H9 (cell line): ENCODE results near the gene MLLT3. TPM values are rescaled to one million over a fixed set of nuclear protein-coding genes. Genes with fewer than 3 reads are reported as not detected.

Experiments
- DNase-seq: peaks from one replicate; pipeline ENCODE4 v3.0.0-alpha.2; 2017
- H2AFZ ChIP-seq: one replicate; pipeline ENCODE4 v1.6.1; 2013; ENCODE audit warnings: mild to moderate bottlenecking, low read length, control low read depth, moderate library complexity
- H2AK5ac ChIP-seq: 2 replicates; pipeline ENCODE4 v1.6.1; 2013; ENCODE audit warnings: low read length, control low read depth, mixed read lengths; ENCODE audit not compliant: insufficient read length
- H2BK120ac ChIP-seq: one replicate; pipeline ENCODE4 v1.6.1; 2013; ENCODE audit warnings: low read depth, mild to moderate bottlenecking, low read length, control low read depth, inconsistent platforms; ENCODE audit not compliant: poor library complexity, severe bottlenecking
- H2BK12ac ChIP-seq: 2 replicates; pipeline ENCODE4 v1.6.1; 2013; ENCODE audit warnings: low read length, control low read depth, mixed read lengths, low read depth; ENCODE audit not compliant: insufficient read length
- H2BK15ac ChIP-seq: 2 replicates; pipeline ENCODE4 v1.6.1; 2013; ENCODE audit warnings: low read depth, low read length, control low read depth
- H2BK20ac ChIP-seq: one replicate; pipeline ENCODE4 v1.6.1; 2013; ENCODE audit warnings: low read depth, mild to moderate bottlenecking, low read length, control low read depth, inconsistent platforms; ENCODE audit not compliant: poor library complexity, severe bottlenecking
- H2BK5ac ChIP-seq: 2 replicates; pipeline ENCODE4 v1.6.1; 2013; ENCODE audit warnings: low read length, control low read depth, mixed read lengths; ENCODE audit not compliant: insufficient read length
- H3K14ac ChIP-seq: 2 replicates; pipeline ENCODE4 v1.6.1; 2013; ENCODE audit warnings: low read length, control low read depth; ENCODE audit not compliant: insufficient read depth
- H3K18ac ChIP-seq: 2 replicates; pipeline ENCODE4 v1.6.1; 2013; ENCODE audit warnings: low read depth, mild to moderate bottlenecking, mixed read lengths, low read length, control low read depth; ENCODE audit not compliant: insufficient read length
- H3K23ac ChIP-seq: 2 replicates; pipeline ENCODE4 v1.6.1; 2013; ENCODE audit warnings: low read length, control low read depth, mixed read lengths, low read depth; ENCODE audit not compliant: insufficient read length
- H3K23me2 ChIP-seq: 2 replicates; pipeline ENCODE4 v1.6.1; 2013; ENCODE audit warnings: low read depth, mild to moderate bottlenecking, mixed read lengths, low read length, control low read depth; ENCODE audit not compliant: insufficient read length, poor library complexity, severe bottlenecking
- H3K27ac ChIP-seq: 2 replicates; pipeline ENCODE4 v1.5.1; 2013; ENCODE audit warnings: low read length, control low read depth, mixed read lengths, low read depth; ENCODE audit not compliant: insufficient read length
- H3K27me3 ChIP-seq: 2 replicates; pipeline ENCODE4 v1.6.1; 2013; ENCODE audit warnings: low read length, control low read depth, inconsistent platforms; ENCODE audit not compliant: insufficient read depth
- H3K4ac ChIP-seq: 2 replicates; pipeline ENCODE4 v1.6.1; 2013; ENCODE audit warnings: low read depth, mild to moderate bottlenecking, control low read depth, inconsistent platforms, low read length, moderate library complexity
- H3K4me1 ChIP-seq: 2 replicates; pipeline ENCODE4 v1.6.1; 2013; ENCODE audit warnings: low read length, control low read depth, inconsistent platforms; ENCODE audit not compliant: insufficient read depth
- H3K4me2 ChIP-seq: 2 replicates; pipeline ENCODE4 v1.6.1; 2013; ENCODE audit warnings: low read length, control low read depth, mixed read lengths; ENCODE audit not compliant: insufficient read length, insufficient read depth
- H3K56ac ChIP-seq: 2 replicates; pipeline ENCODE4 v1.6.1; 2013; ENCODE audit warnings: low read depth, mild to moderate bottlenecking, mixed read lengths, low read length, control low read depth; ENCODE audit not compliant: insufficient read length
- H3K79me1 ChIP-seq: 2 replicates; pipeline ENCODE4 v1.6.1; 2013; ENCODE audit warnings: low read depth, mild to moderate bottlenecking, moderate library complexity, low read length, control low read depth, inconsistent platforms; ENCODE audit not compliant: insufficient read depth, poor library complexity, severe bottlenecking
- H3K79me2 ChIP-seq: 2 replicates; pipeline ENCODE4 v1.6.1; 2013; ENCODE audit warnings: low read length, control low read depth, inconsistent platforms; ENCODE audit not compliant: insufficient read depth
- H3K9ac ChIP-seq: 2 replicates; pipeline ENCODE4 v1.6.1; 2013; ENCODE audit warnings: low read length, control low read depth, mixed read lengths; ENCODE audit not compliant: insufficient read length; ENCODE audit errors: extremely low read depth
- H3K9me3 ChIP-seq: one replicate; pipeline ENCODE4 v1.6.1; 2013; ENCODE audit warnings: low read depth, low read length, inconsistent platforms; ENCODE audit not compliant: control insufficient read depth
- H3T11ph ChIP-seq: one replicate; pipeline ENCODE4 v1.6.1; 2013; ENCODE audit warnings: mild to moderate bottlenecking, low read length, control low read depth, inconsistent platforms
- H4K20me1 ChIP-seq: one replicate; pipeline ENCODE4 v1.6.1; 2013; ENCODE audit not compliant: control insufficient read depth, insufficient read length, insufficient read depth
- H4K5ac ChIP-seq: 2 replicates; pipeline ENCODE4 v1.6.1; 2013; ENCODE audit warnings: low read depth, mild to moderate bottlenecking, mixed read lengths, low read length, control low read depth; ENCODE audit not compliant: insufficient read length
- H4K8ac ChIP-seq: replicated peaks from 2 replicates; pipeline ENCODE4 v1.6.1; 2013; ENCODE audit warnings: low read length, control low read depth, mixed read lengths, low read depth; ENCODE audit not compliant: insufficient read length
- H4K91ac ChIP-seq: 2 replicates; pipeline ENCODE4 v1.6.1; 2013; ENCODE audit warnings: low read depth, mild to moderate bottlenecking, moderate library complexity, mixed read lengths, low read length, control low read depth; ENCODE audit not compliant: insufficient read length
- H3K27ac Mint-ChIP-seq, 3 experiments: 2 replicates in 2 of 3; 3 replicates in 1 of 3; pipeline ENCODE4 v1.8.0; 2020 to 2021; ENCODE audit warnings: mixed read lengths in 3 of 3, mild to moderate bottlenecking in 1 of 3, moderate library complexity in 1 of 3
- H3K27me3 Mint-ChIP-seq: 2 replicates; pipeline ENCODE4 v1.8.0; 2021; ENCODE audit warnings: low read depth, mild to moderate bottlenecking, moderate library complexity, mixed read lengths
- H3K36me3 Mint-ChIP-seq, 3 experiments: 2 replicates in 2 of 3; 3 replicates in 1 of 3; pipeline ENCODE4 v1.8.0; 2020 to 2021; ENCODE audit warnings: low read depth in 3 of 3, mixed read lengths in 3 of 3; ENCODE audit not compliant: insufficient read depth in 1 of 3
- H3K4me1 Mint-ChIP-seq, 2 experiments: 2 replicates each; pipeline ENCODE4 v1.8.0; 2020; ENCODE audit warnings: mixed read lengths in 2 of 2
- H3K4me3 Mint-ChIP-seq, 2 experiments: 2 replicates in 1 of 2; 3 replicates in 1 of 2; pipeline ENCODE4 v1.8.0; 2020 to 2021; ENCODE audit warnings: mild to moderate bottlenecking in 2 of 2, mixed read lengths in 2 of 2, moderate library complexity in 1 of 2
- H3K9me3 Mint-ChIP-seq, 2 experiments: 2 replicates in 1 of 2; 3 replicates in 1 of 2; pipeline ENCODE4 v1.8.0; 2020; ENCODE audit warnings: mild to moderate bottlenecking in 2 of 2, mixed read lengths in 2 of 2, moderate library complexity in 1 of 2
- CTCF ChIP-seq: fragments of 200-600 bp; sonication (generic); conservative IDR thresholded peaks from 3 replicates; pipeline ENCODE4 v1.8.0; 2021; ENCODE audit warnings: antibody characterized with exemption, mild to moderate bottlenecking
- WGBS: extraction: QIAGEN DNeasy Blood & Tissue Kit; methylation state at CpG from one replicate; pipeline ENCODE4 v1.1.7; 2013; ENCODE audit warnings: missing lambda C conversion rate, low lambda C conversion rate, mixed read lengths; ENCODE audit not compliant: insufficient read length; ENCODE audit errors: extremely low coverage; 5-methylcytosine and 5-hydroxymethylcytosine counted together
- total RNA-seq: library from RNA; stranded (reverse); gene quantifications from 2 replicates; pipeline ENCODE4 v1.2.1, GENCODE V29; 2021

Gene MLLT3
- total RNA-seq, 1 experiment from 2014 or later, result 3.9 TPM

- no peak overlapping the region for H3K27ac Mint-ChIP-seq
- no peaks in the 10 kb centered on the region for H3K36me3 Mint-ChIP-seq
- H3K23ac ChIP-seq, result no peak overlapping the region
- no peak overlapping the region for H3K56ac ChIP-seq
- DNase-seq, result no peak
- H4K20me1 ChIP-seq, result no peaks in the 10 kb centered on the region
- TF ChIP-seq CTCF, result no peak
- no peak overlapping the region for H3K27ac ChIP-seq
- H2BK20ac ChIP-seq, result no peak overlapping the region
- no peaks in the 10 kb centered on the region for H3K27me3 ChIP-seq
- H3K9me3 Mint-ChIP-seq, result no peaks in the 10 kb centered on the region
- H3K4ac ChIP-seq, result no peak overlapping the region
- H3K9me3 ChIP-seq, result no peaks in the 10 kb centered on the region
- no peak overlapping the region for H4K5ac ChIP-seq
- H3K9ac ChIP-seq, result no peak overlapping the region
- no peaks in the 10 kb centered on the region for H3K4me1 ChIP-seq
- H3T11ph ChIP-seq, result no peak overlapping the region
- WGBS, result no CpG with 5 or more reads among the region's 4 CpGs
- no peaks in the 10 kb centered on the region for H3K27me3 Mint-ChIP-seq
- peaks cover 3 to 14% of the 10 kb centered on the region in 2 experiments; a peak in 3 of 4 replicates for H3K4me1 Mint-ChIP-seq
- H3K79me2 ChIP-seq, result no peaks in the 10 kb centered on the region
- H3K4me2 ChIP-seq, result no peak overlapping the region
- no peak overlapping the region for H2BK5ac ChIP-seq
- no peak overlapping the region for H3K18ac ChIP-seq
- H3K14ac ChIP-seq, result no peak overlapping the region
- no peak overlapping the region for H4K91ac ChIP-seq
- no peak overlapping the region for H4K8ac ChIP-seq
- no peak overlapping the region for H2BK15ac ChIP-seq
- no peak overlapping the region for H2AK5ac ChIP-seq
- H3K4me3 Mint-ChIP-seq, result no peak overlapping the region
- H2AFZ ChIP-seq, result no peak overlapping the region
- no peaks in the 10 kb centered on the region for H3K23me2 ChIP-seq
- no peaks in the 10 kb centered on the region for H3K79me1 ChIP-seq
- H2BK120ac ChIP-seq, result no peak overlapping the region
- H2BK12ac ChIP-seq, result no peak overlapping the region
Observed at GRCh38 chr9:20441711-20442423, 180.4 kb downstream of the MLLT3 start.
